Activated CD8-positive, alpha-beta memory T cell treated with anti-CD3 and anti-CD28 coated beads for 24 hours (primary cell): Measurements from ENCODE around the gene SSTR4.
"Not testable (repeated sequence)": the region's sequence is repeated elsewhere in the genome, so short reads cannot be mapped to it uniquely, and the experiment has no call there.

Source experiments
- DNase-seq: peaks from one replicate; pipeline ENCODE4 v3.0.0-alpha.2; 2020

Gene SSTR4

DNA sequence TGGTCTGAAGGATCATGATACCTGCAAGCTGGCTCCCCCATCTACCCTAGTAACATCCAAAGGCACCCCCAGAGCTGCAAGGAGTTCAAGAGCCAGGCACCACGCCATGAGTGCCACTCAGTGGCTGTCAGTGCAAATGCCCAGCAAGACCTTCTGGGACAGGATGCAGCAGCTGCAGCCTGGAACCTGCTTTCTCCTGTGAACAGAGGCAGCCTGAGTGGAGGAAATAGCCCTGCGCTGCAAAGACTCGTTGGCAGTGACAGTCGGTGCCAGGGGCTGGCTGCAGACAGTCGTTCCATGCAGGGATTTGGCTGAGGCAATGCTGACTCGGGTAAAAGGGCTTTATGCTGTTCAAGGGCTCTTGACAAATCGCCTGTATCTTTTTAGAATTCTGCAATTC is 15.7 kb upstream of the SSTR4 start:
- no peak for DNase-seq

DNA sequence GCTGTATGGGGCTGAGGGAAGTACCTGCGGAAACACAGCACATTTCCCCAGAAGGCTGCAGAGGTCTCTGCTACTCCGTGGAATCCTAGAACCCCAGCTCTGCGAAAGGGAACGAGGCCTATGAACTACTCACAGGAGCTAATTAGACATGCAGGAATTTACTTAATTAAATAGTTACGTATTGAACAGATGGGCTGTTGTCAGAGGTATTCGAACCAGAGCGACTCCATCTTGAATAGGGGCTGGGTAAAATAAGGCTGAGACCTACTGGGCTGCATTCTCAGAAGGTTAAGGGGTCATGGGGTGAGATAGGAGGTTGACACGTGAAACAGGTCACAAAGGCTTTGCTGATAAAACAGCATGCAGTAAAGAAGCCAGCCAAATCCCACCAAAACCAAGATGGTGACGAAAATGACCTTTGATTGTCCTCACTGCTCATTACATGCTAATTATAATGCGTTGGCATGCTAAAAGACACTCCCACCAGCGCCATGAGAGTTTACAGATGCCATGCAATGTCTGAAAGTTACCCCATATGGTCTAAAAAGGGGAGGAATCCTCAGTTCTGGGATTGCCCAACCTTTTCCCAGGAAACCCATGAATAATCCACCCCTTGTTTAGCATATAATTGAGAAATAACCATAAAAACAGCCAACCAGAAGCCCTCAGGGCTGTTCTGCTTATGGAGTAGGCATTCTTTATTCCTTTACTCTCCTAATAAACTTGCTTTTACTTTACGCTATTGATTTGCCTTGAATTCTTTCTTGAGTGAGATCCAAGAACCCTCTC is 14.7 kb upstream of the SSTR4 start:
- DNase-seq: no peak

DNA sequence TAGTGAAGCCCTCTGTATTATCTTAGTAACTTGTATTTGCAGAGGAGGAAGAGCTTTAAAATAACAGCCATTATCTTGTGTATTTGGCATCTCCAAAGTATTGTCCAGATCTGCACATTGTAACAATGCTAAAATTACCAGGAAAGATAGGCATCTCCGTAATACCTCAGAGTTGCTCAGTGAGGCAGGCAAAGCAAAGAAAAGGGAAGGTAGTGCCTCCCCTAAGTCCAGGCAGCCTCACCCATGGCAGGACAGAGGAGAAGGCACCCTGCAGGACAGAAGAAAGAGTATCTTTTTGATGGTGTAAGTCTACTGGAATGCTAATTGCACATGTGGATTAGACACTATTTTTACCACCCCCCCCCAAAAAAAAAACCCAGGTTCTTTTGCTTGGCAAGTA is 13.6 kb upstream of the SSTR4 start:
- no peak for DNase-seq

- DNase-seq: no peak
These were observed 13.2 kb upstream of the SSTR4 start for GRCh38 chr20:23021951-23022350.

DNA sequence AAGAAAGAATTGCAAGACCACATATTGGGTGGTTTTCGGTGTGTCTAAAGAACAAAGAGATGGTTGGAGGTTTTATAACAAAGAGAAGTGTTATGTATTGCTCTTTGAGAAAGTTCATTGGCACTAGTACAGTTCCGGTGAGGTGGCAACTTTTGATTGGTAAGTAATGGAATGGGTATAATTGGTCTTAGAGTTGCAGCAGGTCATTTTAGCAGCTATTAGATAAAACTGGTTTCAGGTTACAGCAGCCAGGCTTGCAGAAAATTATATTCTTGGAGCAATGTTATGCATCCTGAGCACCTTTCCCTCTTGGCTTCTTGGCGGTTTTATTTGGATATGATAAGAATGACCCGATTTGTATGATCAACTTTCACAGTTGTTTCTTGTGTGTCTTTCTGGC is 12.3 kb upstream of the SSTR4 start:
- DNase-seq: no peak

DNA sequence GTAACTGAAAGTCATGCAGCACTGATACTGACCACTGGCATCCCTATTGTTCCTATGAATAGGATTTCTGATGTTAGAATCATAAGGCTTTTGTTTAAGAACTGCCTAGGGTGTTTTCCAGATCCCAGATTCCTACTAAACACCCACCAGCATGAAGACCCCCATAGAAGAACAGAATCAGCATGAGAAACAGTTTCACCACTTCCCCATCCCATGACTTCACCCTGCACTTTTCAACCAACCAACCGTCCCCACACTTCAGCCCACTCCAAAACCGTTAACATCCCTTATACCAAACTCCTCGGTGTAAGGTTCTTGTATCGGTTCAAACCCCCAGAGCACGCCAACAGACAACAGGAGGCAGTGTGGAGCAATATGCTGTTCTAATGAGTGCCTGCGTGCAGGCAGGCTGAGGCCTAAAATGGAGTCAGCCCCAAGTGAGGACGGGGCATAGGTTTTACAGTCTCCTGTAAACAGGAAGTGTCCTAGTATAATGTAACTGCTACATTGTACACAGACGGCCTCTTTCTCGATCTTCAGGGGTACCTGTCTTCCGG is 11.4 kb upstream of the SSTR4 start:
- no peak for DNase-seq

GRCh38 chr20:23024701-23025100 is 10.4 kb upstream of the SSTR4 start:
- no peak for DNase-seq

DNA sequence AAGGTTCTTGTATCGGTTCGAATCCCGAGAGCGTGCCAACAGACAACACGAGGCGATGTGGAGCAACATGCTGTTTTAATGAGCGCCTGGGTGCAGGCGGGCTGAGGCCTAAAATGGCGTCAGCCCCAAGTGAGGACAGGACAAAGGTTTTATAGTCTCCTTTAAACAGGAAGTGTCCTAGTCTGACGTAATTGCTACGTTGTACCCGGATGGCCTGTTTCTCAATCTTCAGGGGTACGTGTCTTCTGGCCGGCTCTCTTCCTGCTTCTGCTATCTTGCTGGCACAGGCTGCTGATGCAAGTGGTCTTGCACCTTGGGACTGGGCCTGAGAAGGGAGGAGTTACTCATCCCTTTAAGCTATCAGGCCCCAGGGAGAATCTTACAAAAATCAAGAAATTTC is 9.6 kb upstream of the SSTR4 start:
- not testable (repeated sequence) for DNase-seq

DNA sequence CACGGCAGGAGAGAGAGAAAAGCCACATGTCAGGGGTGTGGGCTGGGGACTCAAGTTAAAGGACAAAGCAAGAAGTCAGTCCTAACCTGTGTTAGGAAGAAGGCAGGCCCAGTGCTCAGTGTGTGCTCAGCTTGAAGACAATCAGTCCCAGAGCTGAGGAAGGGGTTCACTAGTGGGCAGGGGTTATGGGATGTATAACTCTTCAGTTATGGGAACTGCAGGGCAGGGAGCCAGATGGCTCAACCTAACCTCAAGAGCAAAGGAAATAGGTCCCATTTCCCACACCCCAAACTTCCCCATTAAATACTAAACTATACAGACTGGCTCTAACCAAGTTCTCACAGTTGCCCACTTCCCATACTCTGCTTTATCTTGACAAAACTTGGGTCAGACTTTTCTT is 7.4 kb upstream of the SSTR4 start:
- DNase-seq: no peak

DNA sequence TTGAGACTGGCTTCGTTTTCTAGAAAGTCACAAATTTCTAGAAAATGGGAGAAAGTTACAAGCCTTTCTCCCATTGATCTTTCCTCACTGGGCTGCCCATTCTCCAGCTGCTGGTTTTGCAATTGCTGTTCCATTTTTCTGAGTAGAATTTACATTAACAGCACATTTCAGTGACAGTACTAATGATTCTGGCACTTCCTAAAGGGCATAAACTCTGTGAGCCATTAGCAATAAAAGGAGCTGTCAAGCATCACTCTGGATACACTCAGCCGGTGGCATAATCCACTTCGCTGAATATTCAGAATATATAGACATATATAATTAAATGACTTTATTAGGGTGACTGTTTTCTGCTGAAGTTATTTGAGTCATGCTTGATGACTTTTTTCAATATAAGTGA is 6.7 kb upstream of the SSTR4 start:
- no peak for DNase-seq

GRCh38 chr20:23029324-23029723 is 5.8 kb upstream of the SSTR4 start:
- DNase-seq: no peak

DNA sequence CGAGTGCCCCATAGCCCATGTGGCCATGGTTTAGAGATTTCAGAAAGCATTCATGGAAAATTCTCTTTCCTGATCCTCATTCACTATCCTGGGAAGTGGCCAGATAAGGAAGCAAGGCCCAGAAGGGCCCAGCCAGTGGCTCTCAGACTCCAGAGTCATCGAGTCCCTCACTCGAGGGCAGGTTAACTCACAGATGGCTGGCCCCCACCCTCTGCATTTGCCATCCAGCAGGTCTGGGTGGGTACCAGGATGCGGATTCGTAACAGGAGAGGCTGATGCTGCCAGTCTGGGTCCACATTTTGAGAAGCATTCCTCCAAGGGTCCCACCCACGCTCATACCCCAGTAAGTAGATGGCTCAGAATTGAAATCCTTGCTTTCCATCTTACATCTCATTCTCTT is 3.8 kb upstream of the SSTR4 start:
- DNase-seq: no peak

- DNase-seq: no peak
These were observed 2.9 kb upstream of the SSTR4 start for GRCh38 chr20:23032056-23032749.

DNA sequence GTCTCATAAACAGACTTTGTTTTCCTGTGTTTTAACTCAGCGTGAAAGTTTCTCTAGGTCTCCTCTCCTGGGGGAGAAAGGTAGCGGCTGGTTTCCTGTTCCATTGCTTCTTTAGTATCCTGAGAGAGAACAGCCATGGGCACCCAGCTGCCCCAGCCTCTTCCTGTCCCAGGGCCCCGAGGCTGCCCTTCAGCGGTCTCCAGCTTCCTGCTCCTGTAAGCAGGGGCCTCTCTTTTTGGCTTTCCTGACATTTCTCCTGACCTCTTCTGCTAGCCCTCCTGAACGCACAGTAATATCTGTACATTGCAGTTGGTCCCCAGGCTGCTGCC is 2.4 kb upstream of the SSTR4 start:
- DNase-seq: no peak

GRCh38 chr20:23033918-23034317 is 1.2 kb upstream of the SSTR4 start:
- no peak for DNase-seq

- no peak for DNase-seq
These were observed 619 bp downstream of the SSTR4 start for GRCh38 chr20:23035731-23036130.

GRCh38 chr20:23036371-23036770 is 1.3 kb downstream of the SSTR4 start:
- no peak for DNase-seq

GRCh38 chr20:23037017-23037481 is 1.9 kb downstream of the SSTR4 start:
- DNase-seq: no peak

DNA sequence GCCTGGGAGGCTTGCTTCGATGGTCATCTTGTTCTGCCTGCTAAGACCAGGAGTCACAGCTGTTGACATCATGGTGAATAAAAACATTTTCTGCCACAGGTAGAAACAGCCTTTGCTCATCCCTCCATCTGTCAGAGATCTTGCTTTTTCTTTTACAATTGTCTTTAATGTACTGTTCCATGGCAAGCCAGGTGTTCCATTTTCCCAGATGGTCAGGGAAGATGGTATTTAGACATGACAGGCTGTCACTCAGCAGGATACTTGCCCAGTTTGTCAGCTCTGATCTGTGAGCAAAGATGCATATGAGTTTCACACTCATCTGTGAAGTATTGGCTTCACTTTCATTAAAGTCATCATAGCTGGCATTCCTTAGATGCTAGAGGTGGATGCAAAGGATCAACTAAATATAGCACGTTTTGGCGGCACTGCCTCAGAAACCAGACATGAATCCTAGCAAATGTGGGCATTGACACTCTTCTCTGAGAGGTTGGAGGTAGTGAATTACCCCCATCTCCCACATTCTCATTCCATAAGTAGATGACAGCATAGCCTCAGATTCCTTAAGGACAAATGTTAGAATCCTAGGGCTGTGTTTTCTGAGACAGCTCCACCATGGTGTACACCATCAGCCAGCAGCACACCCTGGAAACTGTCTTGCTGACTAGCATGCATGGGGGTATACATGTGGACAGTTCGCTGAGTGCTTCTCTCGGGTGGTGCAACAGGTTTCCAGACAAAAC is 4.2 kb downstream of the SSTR4 start:
- no peak for DNase-seq

- DNase-seq: no peak
These were observed 4.9 kb downstream of the SSTR4 start for GRCh38 chr20:23039885-23040508.

DNA sequence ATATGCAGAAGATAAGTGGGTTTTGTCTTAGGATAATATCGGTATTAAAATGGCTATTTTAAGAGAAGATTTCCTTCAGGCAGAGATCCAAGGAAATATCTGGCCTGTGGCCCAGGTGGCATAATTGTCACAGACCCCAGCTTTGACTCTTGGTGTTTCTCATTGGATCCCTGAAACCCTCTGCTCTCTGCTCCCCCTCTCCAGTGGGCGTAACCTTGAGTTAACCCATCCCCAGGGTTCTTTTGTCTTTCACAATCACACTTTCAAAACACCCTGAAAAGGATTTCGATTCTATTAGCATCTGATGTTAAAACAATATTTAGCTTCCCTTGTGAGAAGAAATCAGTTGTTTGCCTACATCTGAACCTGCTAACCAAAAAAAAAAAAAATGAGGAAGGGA is 7.2 kb downstream of the SSTR4 start:
- no peak for DNase-seq

DNA sequence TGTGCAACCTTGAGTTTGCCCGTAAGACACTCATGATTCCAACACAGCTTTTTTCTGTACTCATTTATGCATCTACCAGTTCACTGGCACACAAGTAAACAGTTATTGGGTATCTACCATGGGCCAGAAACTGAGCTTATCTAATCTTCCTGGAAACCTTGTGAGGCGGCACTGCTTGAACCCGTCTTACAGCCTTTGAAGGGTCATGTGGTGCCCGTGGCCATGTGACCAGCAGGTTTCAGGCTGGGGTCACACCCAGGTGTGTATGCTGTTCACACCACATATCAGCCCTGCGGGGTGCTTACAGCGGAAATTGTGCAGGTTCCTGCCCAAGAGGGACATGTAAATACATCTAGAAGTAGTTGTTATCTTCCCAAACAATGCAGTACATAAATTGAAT is 8.3 kb downstream of the SSTR4 start:
- DNase-seq: no peak

DNA sequence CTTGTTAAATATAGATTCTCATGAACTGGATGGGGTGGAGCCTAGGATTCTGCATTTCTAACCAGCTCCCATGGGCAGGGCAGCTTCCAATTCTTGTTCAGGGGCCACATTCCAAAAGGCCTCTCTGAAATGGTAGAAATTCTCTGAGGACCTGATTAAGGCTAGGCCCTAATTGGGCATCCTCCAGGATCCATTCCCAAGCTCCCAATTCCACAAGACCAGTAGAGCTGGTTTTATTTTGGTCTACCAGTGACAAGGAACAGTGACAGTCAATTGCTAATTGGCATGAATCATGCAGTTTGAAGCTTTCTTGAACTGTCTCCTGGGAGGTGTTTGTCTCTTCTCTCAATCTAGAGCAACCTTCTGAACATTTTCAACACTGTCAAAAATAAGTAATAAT is 11.3 kb downstream of the SSTR4 start:
- no peak for DNase-seq
